ENCODE data around the gene SLC22A31. TPM values are rescaled to one million over a fixed set of nuclear protein-coding genes. Genes with fewer than 3 reads are reported as not detected.

The SLC22A31 gene
- total and polyA plus RNA-seq, 9 of the 15 experiments (the other 6 are each of a cell fraction or from before 2014, with no cell fraction given) = 0.29 to 2.2 (median 0.47) TPM; not detected in 3

DNA sequence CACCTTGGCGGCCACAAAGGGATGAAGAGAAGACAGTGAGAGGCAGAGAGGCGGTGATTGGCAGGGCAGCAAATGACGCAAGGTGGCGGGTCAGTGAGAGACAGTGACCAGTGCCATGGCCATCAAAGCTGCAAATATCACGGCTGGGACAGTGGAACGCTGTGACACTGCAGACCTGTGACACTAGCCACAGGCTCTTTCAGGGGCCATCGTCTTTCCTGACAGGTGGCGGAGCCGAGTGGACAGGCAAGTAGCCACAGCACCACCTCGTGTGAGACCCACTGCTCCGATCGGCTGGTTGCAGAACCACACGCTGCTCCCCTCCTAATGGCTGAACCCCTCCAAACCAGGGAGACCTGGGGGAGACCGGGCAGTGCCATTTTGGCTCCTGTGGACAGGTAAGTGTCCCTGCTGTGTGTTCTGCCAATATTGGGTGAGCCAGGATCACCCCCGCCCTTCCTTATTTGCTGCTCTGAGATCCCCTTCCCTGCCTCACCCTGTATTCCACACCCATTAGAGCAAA, 9.2 kb upstream of the SLC22A31 start:
- in situ Hi-C loops (cut with MboI) = loop anchor here (10.0 kb wide), 1 partner anchor 395 kb away; the partner anchor contains the start of gene APRT
- no peak overlapping the region for H3K27ac ChIP-seq (ENCODE audit: extremely low read depth, low read depth, low read length)
- H3K27me3 ChIP-seq (ENCODE audit: control insufficient read depth in 2 of 2, insufficient read depth in 2 of 2, low read length in 2 of 2) = peaks cover 16 to 20% of the 10 kb centered on the region in 2 experiments; a peak in 3 of 5 replicates
- BruUV-seq (replicated peaks) = no TSS peak
- CTCF ChIA-PET (ENCODE audit: low intra/inter-chr PET ratio) = no interaction called here
- ATAC-seq (peak; percentile 75), DNase-seq (ENCODE audit: extremely low read depth in 1 of 4, low spot score in 3 of 4) (no peak), FAIRE-seq (no peak)
- peak overlapping the region in 1 of 2 experiments; percentile 41; a peak in 2 of 4 replicates for H3K9ac ChIP-seq (ENCODE audit: insufficient read depth in 1 of 2, low read depth in 2 of 2, low read length in 2 of 2)
- no peaks in the 10 kb centered on the region for H3K36me3 ChIP-seq (ENCODE audit: control insufficient read depth, insufficient read depth, low read length)
- H3K4me1 ChIP-seq (replicated peaks in 1 of 2; ENCODE audit: control insufficient read depth in 2 of 2, insufficient read depth in 2 of 2, low read length in 2 of 2) = peaks cover 0 to 4% of the 10 kb centered on the region in 2 experiments; a peak in 3 of 5 replicates
- H3K4me3 ChIP-seq = no peak overlapping the region
- POLR2A ChIA-PET = interaction anchor here (0.8 kb wide), 1 partner anchor 402 kb away, joined by 3 read pairs; no protein-coding TSS in a partner anchor
- H3K79me2 ChIP-seq (ENCODE audit: control insufficient read depth, insufficient read depth, low read length) = no peaks in the 10 kb centered on the region
- H3K9me1 ChIP-seq (ENCODE audit: control insufficient read depth, insufficient read depth, low read length) = no peaks in the 10 kb centered on the region
- no peaks in the 10 kb centered on the region for H4K20me1 ChIP-seq (replicated peaks; ENCODE audit: control insufficient read depth, insufficient read depth, low read length)
- peak overlapping the region; percentile 9; the same call in 1 of the 2 replicates for H3K4me2 ChIP-seq (ENCODE audit: insufficient read depth, low read length)
- H3K9me3 ChIP-seq (replicated peaks; ENCODE audit: control insufficient read depth, insufficient read depth, low read depth, low read length) = no peaks in the 10 kb centered on the region
- 5% methylated on average over 15 of the region's 15 CpGs for WGBS (ENCODE audit: insufficient coverage, low coverage, missing lambda C conversion rate)
- TF ChIP-seq, protein P1, sequence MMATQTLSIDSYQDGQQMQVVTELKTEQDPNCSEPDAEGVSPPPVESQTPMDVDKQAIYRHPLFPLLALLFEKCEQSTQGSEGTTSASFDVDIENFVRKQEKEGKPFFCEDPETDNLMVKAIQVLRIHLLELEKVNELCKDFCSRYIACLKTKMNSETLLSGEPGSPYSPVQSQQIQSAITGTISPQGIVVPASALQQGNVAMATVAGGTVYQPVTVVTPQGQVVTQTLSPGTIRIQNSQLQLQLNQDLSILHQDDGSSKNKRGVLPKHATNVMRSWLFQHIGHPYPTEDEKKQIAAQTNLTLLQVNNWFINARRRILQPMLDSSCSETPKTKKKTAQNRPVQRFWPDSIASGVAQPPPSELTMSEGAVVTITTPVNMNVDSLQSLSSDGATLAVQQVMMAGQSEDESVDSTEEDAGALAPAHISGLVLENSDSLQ (IDR thresholded peaks at IDR 0.05) = peak; percentile 77
- peak in 1 of 2 experiments; percentile 33; a peak in 2 of 4 replicates for TF ChIP-seq RAD21 (CRISPR knock-in tag; conservative IDR thresholded peaks at IDR 0.05 in 1 of 2, IDR thresholded peaks at IDR 0.05 in 1 of 2)
- TF ChIP-seq, protein P2, sequence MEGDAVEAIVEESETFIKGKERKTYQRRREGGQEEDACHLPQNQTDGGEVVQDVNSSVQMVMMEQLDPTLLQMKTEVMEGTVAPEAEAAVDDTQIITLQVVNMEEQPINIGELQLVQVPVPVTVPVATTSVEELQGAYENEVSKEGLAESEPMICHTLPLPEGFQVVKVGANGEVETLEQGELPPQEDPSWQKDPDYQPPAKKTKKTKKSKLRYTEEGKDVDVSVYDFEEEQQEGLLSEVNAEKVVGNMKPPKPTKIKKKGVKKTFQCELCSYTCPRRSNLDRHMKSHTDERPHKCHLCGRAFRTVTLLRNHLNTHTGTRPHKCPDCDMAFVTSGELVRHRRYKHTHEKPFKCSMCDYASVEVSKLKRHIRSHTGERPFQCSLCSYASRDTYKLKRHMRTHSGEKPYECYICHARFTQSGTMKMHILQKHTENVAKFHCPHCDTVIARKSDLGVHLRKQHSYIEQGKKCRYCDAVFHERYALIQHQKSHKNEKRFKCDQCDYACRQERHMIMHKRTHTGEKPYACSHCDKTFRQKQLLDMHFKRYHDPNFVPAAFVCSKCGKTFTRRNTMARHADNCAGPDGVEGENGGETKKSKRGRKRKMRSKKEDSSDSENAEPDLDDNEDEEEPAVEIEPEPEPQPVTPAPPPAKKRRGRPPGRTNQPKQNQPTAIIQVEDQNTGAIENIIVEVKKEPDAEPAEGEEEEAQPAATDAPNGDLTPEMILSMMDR (IDR thresholded peaks at IDR 0.05 in 2 of 3, conservative IDR thresholded peaks at IDR 0.05 in 1 of 3; ENCODE audit: insufficient read depth in 2 of 3, low read depth in 1 of 3, low read length in 3 of 3) = peak in 2 of 3 experiments; percentile 26 to 36; a peak in 1 of 6 replicates
- TF ChIP-seq TBP (optimal IDR thresholded peaks at IDR 0.05; ENCODE audit: low read depth, low read length) = no peak
- no peak overlapping the region for H2AFZ ChIP-seq (ENCODE audit: low read depth, low read length)
- intact Hi-C loops (cut with micrococcal nuclease) = no loop called here
